ENCODE data around the gene STARD3. TPM values are rescaled to one million over a fixed set of nuclear protein-coding genes. Genes with fewer than 3 reads are reported as not detected.

The STARD3 gene
- total RNA-seq, 1 donor from 2014 or later = 51.2 TPM

DNA sequence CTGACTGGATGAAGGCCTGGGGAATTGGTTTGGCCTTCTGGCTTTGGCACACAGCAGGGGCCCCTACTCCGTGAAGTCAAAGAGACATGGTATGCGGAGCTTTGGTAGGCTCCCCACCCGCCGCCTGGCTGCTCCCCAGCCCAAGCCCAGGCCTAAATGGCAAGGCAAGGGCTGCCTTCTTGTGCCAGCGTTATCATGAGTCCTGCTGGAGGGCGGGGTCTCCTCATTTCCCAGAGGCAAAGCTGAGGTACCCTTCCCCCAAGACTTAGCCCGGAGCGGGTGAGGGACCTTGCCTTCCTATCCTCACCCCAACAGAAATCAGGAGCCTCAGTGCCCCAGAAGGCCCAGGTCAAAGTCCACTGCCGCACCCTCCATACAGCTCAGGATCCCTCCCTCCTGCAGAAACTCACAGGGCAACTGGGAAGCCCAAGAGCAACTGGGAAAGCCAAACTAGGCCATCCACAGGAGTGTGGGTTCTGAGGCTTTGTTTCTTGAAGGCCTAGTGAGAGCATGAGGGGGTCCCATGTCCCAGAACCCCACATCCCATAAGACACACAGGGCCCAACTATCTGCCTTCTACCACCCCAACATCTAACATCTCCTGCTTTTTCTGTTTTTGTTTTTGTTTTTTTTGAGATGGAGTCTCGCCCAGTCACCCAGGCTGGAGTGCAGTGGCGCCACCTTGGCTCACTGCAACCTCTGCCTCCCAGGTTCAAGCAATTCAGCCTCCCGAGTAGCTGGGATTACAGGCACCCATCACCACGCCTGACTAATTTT is 41.6 kb downstream of the STARD3 start:
- no peak overlapping the region for H3K27ac Mint-ChIP-seq (ENCODE audit: unreplicated experiment)
- H3K27ac ChIP-seq (ENCODE audit: low read depth, low read length) = no peak overlapping the region

GRCh38 chr17:39679521-39680192 is 42.7 kb downstream of the STARD3 start:
- H3K36me3 Mint-ChIP-seq (ENCODE audit: low read depth, unreplicated experiment) = peaks cover 10% of the 10 kb centered on the region
- Histone ChIP-seq H3K9ac (ENCODE audit: low read length) (no peak overlapping the region), H3K4me2 (ENCODE audit: low read length) (no peak overlapping the region), H3K4me1 (ENCODE audit: insufficient read depth, low read length) (no peaks in the 10 kb centered on the region), H4K20me1 (ENCODE audit: insufficient read depth, low read length) (no peaks in the 10 kb centered on the region), H3K36me3 (ENCODE audit: insufficient read depth, low read length) (no peaks in the 10 kb centered on the region), H3K4me3 (ENCODE audit: insufficient read depth, low read depth, low read length) (no peak overlapping the region), H3K9me3 (ENCODE audit: insufficient read depth, low read depth, low read length) (no peaks in the 10 kb centered on the region), H2AFZ (ENCODE audit: low read depth, low read length) (no peak overlapping the region), H3K79me2 (ENCODE audit: insufficient read depth, low read length) (no peaks in the 10 kb centered on the region), H3K27me3 (ENCODE audit: insufficient read depth, low read length) (no peaks in the 10 kb centered on the region), H3K27ac (ENCODE audit: low read depth, low read length) (no peak overlapping the region)
- no peaks in the 10 kb centered on the region for H3K9me3 Mint-ChIP-seq (ENCODE audit: unreplicated experiment)
- FAIRE-seq (no peak), DNase-seq (ENCODE audit: low read depth) (no peak)
- TF ChIP-seq EZH2 (IDR thresholded peaks at IDR 0.05; ENCODE audit: insufficient read depth, low read length) (no peak), CTCF (IDR thresholded peaks at IDR 0.05; ENCODE audit: insufficient read depth, low read depth, low read length) (no peak)
- H3K27ac Mint-ChIP-seq (ENCODE audit: unreplicated experiment) = no peak overlapping the region
- H3K27me3 Mint-ChIP-seq (ENCODE audit: low read depth, unreplicated experiment) = peaks cover 18% of the 10 kb centered on the region
- H3K4me1 Mint-ChIP-seq (ENCODE audit: low read depth, unreplicated experiment) = peaks cover 3% of the 10 kb centered on the region
- no peak overlapping the region for H3K4me3 Mint-ChIP-seq (ENCODE audit: unreplicated experiment)

More for the DNA sequence above, 41.6 kb downstream of the STARD3 start:
- Histone ChIP-seq H3K4me1 (ENCODE audit: insufficient read depth, low read length) (no peaks in the 10 kb centered on the region), H2AFZ (ENCODE audit: low read depth, low read length) (no peak overlapping the region), H4K20me1 (ENCODE audit: insufficient read depth, low read length) (no peaks in the 10 kb centered on the region), H3K9ac (ENCODE audit: low read length) (no peak overlapping the region), H3K4me3 (ENCODE audit: insufficient read depth, low read depth, low read length) (no peak overlapping the region), H3K27me3 (ENCODE audit: insufficient read depth, low read length) (no peaks in the 10 kb centered on the region), H3K4me2 (ENCODE audit: low read length) (no peak overlapping the region), H3K9me3 (ENCODE audit: insufficient read depth, low read depth, low read length) (no peaks in the 10 kb centered on the region), H3K36me3 (ENCODE audit: insufficient read depth, low read length) (no peaks in the 10 kb centered on the region), H3K79me2 (ENCODE audit: insufficient read depth, low read length) (no peaks in the 10 kb centered on the region)
- Mint-ChIP-seq H3K36me3 (ENCODE audit: low read depth, unreplicated experiment) (peaks cover 10% of the 10 kb centered on the region), H3K27me3 (ENCODE audit: low read depth, unreplicated experiment) (peaks cover 21% of the 10 kb centered on the region), H3K9me3 (ENCODE audit: unreplicated experiment) (no peaks in the 10 kb centered on the region), H3K4me1 (ENCODE audit: low read depth, unreplicated experiment) (peaks cover 3% of the 10 kb centered on the region), H3K4me3 (ENCODE audit: unreplicated experiment) (no peak overlapping the region)
- no peak for TF ChIP-seq CTCF (IDR thresholded peaks at IDR 0.05; ENCODE audit: insufficient read depth, low read depth, low read length)
- TF ChIP-seq EZH2 (IDR thresholded peaks at IDR 0.05; ENCODE audit: insufficient read depth, low read length) = no peak
- FAIRE-seq (no peak), DNase-seq (ENCODE audit: low read depth) (no peak)
